ENCODE results near the gene MXD1. TPM values are rescaled to one million over a fixed set of nuclear protein-coding genes. Genes with fewer than 3 reads are reported as not detected.

Gene MXD1
- polyA plus RNA-seq, 3 donors = 83.1 to 247 (median 112) TPM

DNA sequence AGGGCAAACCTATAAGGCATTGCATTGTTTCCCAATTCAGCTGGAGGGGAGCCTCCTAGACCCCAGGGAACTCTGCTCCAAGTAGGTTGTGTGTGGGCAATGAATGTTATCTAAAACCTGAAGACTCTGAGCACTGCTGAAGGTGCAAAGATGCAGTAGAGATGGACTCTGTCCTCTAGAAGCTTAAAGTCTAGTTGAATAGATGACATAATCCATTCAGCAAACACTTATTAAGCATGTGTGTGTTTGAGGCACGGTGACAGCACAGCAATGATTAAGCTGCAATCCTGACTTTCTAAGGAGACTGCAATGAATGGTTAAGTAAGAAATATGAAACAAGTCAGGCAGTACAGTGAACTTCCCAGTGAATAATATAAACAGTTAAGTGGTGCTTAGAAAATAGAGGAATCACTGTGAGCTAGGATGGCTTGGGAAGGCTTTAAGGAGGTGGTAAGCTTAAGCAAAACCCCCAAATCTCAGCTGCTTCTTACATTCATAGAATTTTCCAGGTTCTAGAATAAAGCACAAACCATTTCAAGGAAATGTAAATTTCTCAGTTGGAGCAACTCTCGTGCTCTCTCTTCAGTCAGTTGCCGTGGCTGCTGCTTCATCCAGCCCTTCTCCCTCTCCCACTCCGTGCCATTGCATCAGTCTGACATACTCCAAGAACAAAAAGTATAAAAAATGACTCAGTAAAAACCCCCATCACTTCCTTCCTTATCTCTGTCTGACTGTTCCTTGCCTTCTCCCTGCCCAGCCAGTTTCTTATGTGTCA lies 19.1 kb downstream of the MXD1 start:
- peak; percentile 85 to 95 (median 90) for DNase-seq
- peaks cover 69% of the 10 kb centered on the region for H4K20me1 ChIP-seq (ENCODE audit: insufficient read depth, low read length)
- H3K27ac Mint-ChIP-seq = peak overlapping the region; percentile 77 to 94 (median 91)
- no peaks in the 10 kb centered on the region for H3K27me3 ChIP-seq (ENCODE audit: control insufficient read depth in 2 of 2, insufficient read depth in 2 of 2, low read length in 2 of 2)
- peaks cover 51 to 63% of the 10 kb centered on the region in 2 donors for H3K36me3 ChIP-seq (replicated peaks in 1 of 2; ENCODE audit: control insufficient read depth in 1 of 2, insufficient read depth in 2 of 2, low read length in 2 of 2)
- H3K79me2 ChIP-seq (ENCODE audit: insufficient read depth, low read length) = peaks cover 81% of the 10 kb centered on the region
- H3K4me1 ChIP-seq (ENCODE audit: control insufficient read depth in 1 of 2, insufficient read depth in 2 of 2, low read length in 2 of 2) = peaks cover 57 to 78% of the 10 kb centered on the region in 2 donors
- no peaks in the 10 kb centered on the region for H3K9me3 ChIP-seq (replicated peaks in 1 of 2; ENCODE audit: control insufficient read depth in 1 of 2, insufficient read depth in 1 of 2, low read length in 2 of 2)
- 0% methylated on average over 3 of the region's 4 CpGs for WGBS (ENCODE audit: insufficient coverage)
- H3K27me3 Mint-ChIP-seq (ENCODE audit: low read depth in 3 of 3) = no peaks in the 10 kb centered on the region
- H3K9me3 Mint-ChIP-seq = peaks cover 0 to 1% (median 0%) of the 10 kb centered on the region in 7 donors
- TF ChIP-seq, protein P1, sequence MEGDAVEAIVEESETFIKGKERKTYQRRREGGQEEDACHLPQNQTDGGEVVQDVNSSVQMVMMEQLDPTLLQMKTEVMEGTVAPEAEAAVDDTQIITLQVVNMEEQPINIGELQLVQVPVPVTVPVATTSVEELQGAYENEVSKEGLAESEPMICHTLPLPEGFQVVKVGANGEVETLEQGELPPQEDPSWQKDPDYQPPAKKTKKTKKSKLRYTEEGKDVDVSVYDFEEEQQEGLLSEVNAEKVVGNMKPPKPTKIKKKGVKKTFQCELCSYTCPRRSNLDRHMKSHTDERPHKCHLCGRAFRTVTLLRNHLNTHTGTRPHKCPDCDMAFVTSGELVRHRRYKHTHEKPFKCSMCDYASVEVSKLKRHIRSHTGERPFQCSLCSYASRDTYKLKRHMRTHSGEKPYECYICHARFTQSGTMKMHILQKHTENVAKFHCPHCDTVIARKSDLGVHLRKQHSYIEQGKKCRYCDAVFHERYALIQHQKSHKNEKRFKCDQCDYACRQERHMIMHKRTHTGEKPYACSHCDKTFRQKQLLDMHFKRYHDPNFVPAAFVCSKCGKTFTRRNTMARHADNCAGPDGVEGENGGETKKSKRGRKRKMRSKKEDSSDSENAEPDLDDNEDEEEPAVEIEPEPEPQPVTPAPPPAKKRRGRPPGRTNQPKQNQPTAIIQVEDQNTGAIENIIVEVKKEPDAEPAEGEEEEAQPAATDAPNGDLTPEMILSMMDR (IDR thresholded peaks at IDR 0.05) = no peak
- H3K27ac ChIP-seq (ENCODE audit: low read depth in 1 of 2, low read length in 2 of 2) = peak overlapping the region; percentile 44 to 94
- peaks cover 71% of the 10 kb centered on the region for H3K4me1 Mint-ChIP-seq
- H3K4me3 ChIP-seq (replicated peaks in 1 of 3; ENCODE audit: low read depth in 2 of 3, low read length in 3 of 3) = peak overlapping the region in 2 of 3 experiments; percentile 12 to 64
- peak overlapping the region; percentile 51 for H3K9ac ChIP-seq (ENCODE audit: insufficient read depth, low read length, poor library complexity, severe bottlenecking)
- H3K36me3 Mint-ChIP-seq = peaks cover 73 to 75% of the 10 kb centered on the region in 2 donors
- peak overlapping the region; percentile 66 for H3K4me2 ChIP-seq (replicated peaks; ENCODE audit: extremely low read depth, low read length, poor library complexity, severe bottlenecking)
- intact Hi-C loops (cut with micrococcal nuclease) = loop anchor here in 1 of 2 donors (2.0 kb wide), 1 partner anchor 17 kb away; no protein-coding TSS in a partner anchor
- no peak overlapping the region for H2AFZ ChIP-seq (ENCODE audit: insufficient read depth, low read depth, low read length, poor library complexity, severe bottlenecking)
- H3K4me3 Mint-ChIP-seq = peak overlapping the region; percentile 1 to 81

DNA sequence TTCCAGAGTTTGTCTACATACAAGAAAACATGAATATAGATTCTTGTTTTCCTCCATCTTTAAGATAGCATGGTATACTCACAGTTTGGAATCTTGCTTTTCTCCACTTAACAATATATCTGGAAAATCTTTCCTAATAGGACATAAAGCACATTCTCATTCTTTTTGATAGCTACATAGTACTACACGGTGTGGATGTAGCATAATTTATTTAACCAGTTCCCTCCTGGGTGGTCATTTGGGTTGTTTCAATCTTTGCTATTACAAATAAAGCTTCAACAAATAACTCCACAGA lies 19.7 kb downstream of the MXD1 start:
- H3K27ac ChIP-seq (ENCODE audit: low read depth in 1 of 2, low read length in 2 of 2) = peak overlapping the region; percentile 44 to 94
- Mint-ChIP-seq H3K27me3 (ENCODE audit: low read depth in 3 of 3) (no peaks in the 10 kb centered on the region), H3K4me1 (peaks cover 67% of the 10 kb centered on the region), H3K4me3 (peak overlapping the region in 1 of 2 donors; percentile 81), H3K9me3 (peaks cover 0 to 1% (median 0%) of the 10 kb centered on the region in 7 donors), H3K36me3 (peaks cover 75% of the 10 kb centered on the region in 2 donors), H3K27ac (peak overlapping the region; percentile 77 to 94 (median 91))
- no peaks in the 10 kb centered on the region for H3K27me3 ChIP-seq (ENCODE audit: control insufficient read depth in 2 of 2, insufficient read depth in 2 of 2, low read length in 2 of 2)
- TF ChIP-seq, protein P1 (IDR thresholded peaks at IDR 0.05) = no peak
- H3K9me3 ChIP-seq (replicated peaks in 1 of 2; ENCODE audit: control insufficient read depth in 1 of 2, insufficient read depth in 1 of 2, low read length in 2 of 2) = no peaks in the 10 kb centered on the region
- no peak for DNase-seq
- peaks cover 69% of the 10 kb centered on the region for H4K20me1 ChIP-seq (ENCODE audit: insufficient read depth, low read length)
- peak overlapping the region in 1 of 3 experiments; percentile 64 for H3K4me3 ChIP-seq (replicated peaks in 1 of 3; ENCODE audit: low read depth in 2 of 3, low read length in 3 of 3)
- intact Hi-C loops (cut with micrococcal nuclease) = no loop called here
- no peak overlapping the region for H2AFZ ChIP-seq (ENCODE audit: insufficient read depth, low read depth, low read length, poor library complexity, severe bottlenecking)
- H3K9ac ChIP-seq (ENCODE audit: insufficient read depth, low read length, poor library complexity, severe bottlenecking) = no peak overlapping the region
- H3K4me2 ChIP-seq (replicated peaks; ENCODE audit: extremely low read depth, low read length, poor library complexity, severe bottlenecking) = peak overlapping the region; percentile 66
- no CpG with 5 or more reads among the region's 1 CpG for WGBS (ENCODE audit: insufficient coverage)
- H3K36me3 ChIP-seq (replicated peaks in 1 of 2; ENCODE audit: control insufficient read depth in 1 of 2, insufficient read depth in 2 of 2, low read length in 2 of 2) = peaks cover 56 to 63% of the 10 kb centered on the region in 2 donors
- H3K79me2 ChIP-seq (ENCODE audit: insufficient read depth, low read length) = peaks cover 79% of the 10 kb centered on the region
- peaks cover 57 to 74% of the 10 kb centered on the region in 2 donors for H3K4me1 ChIP-seq (ENCODE audit: control insufficient read depth in 1 of 2, insufficient read depth in 2 of 2, low read length in 2 of 2)

Measured in CD14-positive monocyte (primary cell).